ENCODE results near the gene PIK3AP1. TPM values are rescaled to one million over a fixed set of nuclear protein-coding genes. Genes with fewer than 3 reads are reported as not detected.

The PIK3AP1 gene
- total and polyA plus RNA-seq, 2 of the 13 experiments (the other 11 are each of a cell fraction or from before 2014, with no cell fraction given), result 3.6 to 13.8 TPM

GRCh38 chr10:96670786-96671185, 49.5 kb downstream of the PIK3AP1 start (continued):
- TF ChIP-seq JUN (CRISPR knock-in tag; IDR thresholded peaks at IDR 0.05) (no peak), AHDC1 (CRISPR knock-in tag; IDR thresholded peaks at IDR 0.05; ENCODE audit: borderline replicate concordance) (0 out of 2 replicates have a peak, but pooled peaks have one; percentile 33), ZSCAN25 (CRISPR knock-in tag; IDR thresholded peaks at IDR 0.05) (no peak), KDM4B (CRISPR knock-in tag; IDR thresholded peaks at IDR 0.05) (no peak), MED1 (CRISPR knock-in tag; IDR thresholded peaks at IDR 0.05) (peak; percentile 70), FLYWCH1 (CRISPR knock-in tag; IDR thresholded peaks at IDR 0.05) (no peak), ZFP82 (CRISPR knock-in tag; IDR thresholded peaks at IDR 0.05; ENCODE audit: borderline replicate concordance) (no peak), ZMYM2 (CRISPR knock-in tag; IDR thresholded peaks at IDR 0.05) (no peak), ZBTB1 (CRISPR knock-in tag; IDR thresholded peaks at IDR 0.05; ENCODE audit: borderline replicate concordance) (no peak), MEF2D (CRISPR knock-in tag; IDR thresholded peaks at IDR 0.05) (peak; percentile 69; the same call in 1 of the 2 replicates), CC2D1A (CRISPR knock-in tag; IDR thresholded peaks at IDR 0.05) (no peak), ZNF747 (CRISPR knock-in tag; IDR thresholded peaks at IDR 0.05; ENCODE audit: borderline replicate concordance) (no peak), KLF16 (CRISPR knock-in tag; IDR thresholded peaks at IDR 0.05) (0 out of 4 replicates have a peak, but pooled peaks of 1 of the 2 experiments have one; percentile 37), NBN (conservative IDR thresholded peaks at IDR 0.05) (no peak), SP4 (CRISPR knock-in tag; IDR thresholded peaks at IDR 0.05) (no peak), ZFP62 (CRISPR knock-in tag; IDR thresholded peaks at IDR 0.05) (no peak), ZNF549 (CRISPR knock-in tag; IDR thresholded peaks at IDR 0.05) (no peak), CREB1 (IDR thresholded peaks at IDR 0.05) (no peak), CREB1 (CRISPR knock-in tag; IDR thresholded peaks at IDR 0.05) (peak; percentile 33; the same call in 1 of the 2 replicates), ZNF816 (CRISPR knock-in tag; IDR thresholded peaks at IDR 0.05; ENCODE audit: borderline replicate concordance) (no peak), HNF4A (CRISPR knock-in tag; IDR thresholded peaks at IDR 0.05) (peak; percentile 52), ELF1 (CRISPR knock-in tag; IDR thresholded peaks at IDR 0.05) (no peak), FOXM1 (CRISPR knock-in tag; IDR thresholded peaks at IDR 0.05) (no peak), ZNF562 (CRISPR knock-in tag; IDR thresholded peaks at IDR 0.05; ENCODE audit: borderline replicate concordance) (no peak), ZMYM4 (CRISPR knock-in tag; IDR thresholded peaks at IDR 0.05) (no peak), SNAPC5 (CRISPR knock-in tag; IDR thresholded peaks at IDR 0.05; ENCODE audit: borderline replicate concordance) (no peak)
- TF ChIP-seq, protein P1, sequence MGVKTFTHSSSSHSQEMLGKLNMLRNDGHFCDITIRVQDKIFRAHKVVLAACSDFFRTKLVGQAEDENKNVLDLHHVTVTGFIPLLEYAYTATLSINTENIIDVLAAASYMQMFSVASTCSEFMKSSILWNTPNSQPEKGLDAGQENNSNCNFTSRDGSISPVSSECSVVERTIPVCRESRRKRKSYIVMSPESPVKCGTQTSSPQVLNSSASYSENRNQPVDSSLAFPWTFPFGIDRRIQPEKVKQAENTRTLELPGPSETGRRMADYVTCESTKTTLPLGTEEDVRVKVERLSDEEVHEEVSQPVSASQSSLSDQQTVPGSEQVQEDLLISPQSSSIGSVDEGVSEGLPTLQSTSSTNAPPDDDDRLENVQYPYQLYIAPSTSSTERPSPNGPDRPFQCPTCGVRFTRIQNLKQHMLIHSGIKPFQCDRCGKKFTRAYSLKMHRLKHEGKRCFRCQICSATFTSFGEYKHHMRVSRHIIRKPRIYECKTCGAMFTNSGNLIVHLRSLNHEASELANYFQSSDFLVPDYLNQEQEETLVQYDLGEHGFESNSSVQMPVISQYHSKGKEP (CRISPR knock-in tag; IDR thresholded peaks at IDR 0.05), result no peak
